Epidermal melanocyte (primary cell): ENCODE results near the gene PNPLA1.

Experiments used
- DNase-seq: peaks from one replicate; pipeline ENCODE4 v3.0.0; 2011; ENCODE audit warnings: low spot score; ENCODE audit not compliant: insufficient read length

PNPLA1 gene

DNA sequence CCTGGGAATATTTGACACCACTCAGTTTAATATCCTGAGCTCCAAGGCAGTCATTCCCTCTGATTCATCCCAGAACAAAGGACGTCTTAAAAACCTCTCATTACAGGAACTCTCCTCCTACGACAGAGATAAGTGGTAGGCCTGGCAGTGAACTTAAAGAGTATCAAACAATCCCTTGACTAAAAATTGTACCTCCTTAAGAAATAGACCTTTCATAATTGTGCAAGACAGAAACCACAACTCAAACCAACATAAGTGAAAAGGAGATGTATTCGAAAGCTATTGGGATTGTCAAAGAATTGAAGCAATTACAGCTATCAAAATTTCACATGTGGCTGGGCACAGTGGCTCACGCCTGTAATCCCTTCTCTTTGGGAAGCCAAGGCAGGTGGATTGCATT lies 86.0 kb downstream of the PNPLA1 start:
- no peak for DNase-seq

DNA sequence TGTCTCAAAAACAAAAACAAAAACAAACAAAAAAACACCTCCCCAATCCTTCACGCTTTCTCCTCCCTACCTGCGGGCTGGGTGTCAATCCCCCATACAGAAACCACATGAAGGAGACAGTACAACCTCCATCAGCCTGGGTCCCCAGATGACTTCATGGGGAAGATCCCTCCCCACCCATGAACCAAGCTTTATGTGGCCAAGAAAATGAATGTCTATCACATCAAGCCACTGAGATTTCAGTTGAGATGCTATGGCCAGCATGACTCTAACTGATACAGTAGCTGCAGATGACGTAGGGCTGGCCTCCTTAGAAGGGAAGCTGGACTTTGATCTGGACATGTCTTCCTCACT lies 88.0 kb downstream of the PNPLA1 start:
- no peak for DNase-seq
